MCF 10A (cell line): ENCODE results near the gene CCDC85C. TPM values are rescaled to one million over a fixed set of nuclear protein-coding genes. Genes with fewer than 3 reads are reported as not detected.

ENCODE experiments used
- Bru-seq: library from RNA; stranded (reverse); fragments of 400-500 nt; gene quantifications from one replicate; lab custom pipeline; 2021; lab: Mats Ljungman, UMichigan
- BruChase-seq, 2 experiments: library from RNA; stranded (reverse); fragments of 400-500 nt; gene quantifications; one replicate each; lab custom pipeline; 2021; lab: Mats Ljungman, UMichigan
- BruUV-seq: library from RNA; stranded (reverse); fragments of 400-500 nt; replicated peaks from 2 replicates; lab custom pipeline; 2021; lab: Mats Ljungman, UMichigan
- CTCF ChIA-PET: fragments of 300-600 bp; sonication (Branson Sonifier 250); formaldehyde crosslinking; extraction: SDS; loops from one replicate; lab custom pipeline; 2021; ENCODE audit warnings: antibody characterized with exemption, inconsistent platforms; lab: Yijun Ruan, JAX
- POLR2A ChIA-PET: fragments of 300-600, 350-650 bp; sonication (Branson Sonifier 250); formaldehyde crosslinking; extraction: SDS; loops from one replicate; lab custom pipeline; 2020; ENCODE audit warnings: antibody characterized with exemption, inconsistent platforms; lab: Yijun Ruan, JAX
- DNase-seq: peaks from one replicate; pipeline ENCODE4 v3.0.0-alpha.2; 2018; ENCODE audit not compliant: unreplicated experiment
- H3K27ac Mint-ChIP-seq: one replicate; pipeline ENCODE4 v1.8.0; 2022; ENCODE audit warnings: mild to moderate bottlenecking, low read depth, mixed read lengths; ENCODE audit not compliant: unreplicated experiment
- H3K27me3 Mint-ChIP-seq: one replicate; pipeline ENCODE4 v1.8.0; 2022; ENCODE audit warnings: mixed read lengths; ENCODE audit not compliant: insufficient read depth, unreplicated experiment
- H3K36me3 Mint-ChIP-seq: one replicate; pipeline ENCODE4 v1.8.0; 2022; ENCODE audit warnings: mild to moderate bottlenecking, moderate library complexity, mixed read lengths; ENCODE audit not compliant: insufficient read depth, unreplicated experiment
- H3K4me1 Mint-ChIP-seq: one replicate; pipeline ENCODE4 v1.8.0; 2022; ENCODE audit warnings: mixed read lengths; ENCODE audit not compliant: insufficient read depth, unreplicated experiment
- H3K4me3 Mint-ChIP-seq: one replicate; pipeline ENCODE4 v1.8.0; 2022; ENCODE audit warnings: mild to moderate bottlenecking, moderate library complexity, mixed read lengths; ENCODE audit not compliant: unreplicated experiment
- H3K9me3 Mint-ChIP-seq: one replicate; pipeline ENCODE4 v1.8.0; 2022; ENCODE audit warnings: mixed read lengths; ENCODE audit not compliant: unreplicated experiment
- CTCF ChIP-seq: fragments of 200-600 bp; IDR thresholded peaks from one replicate; pipeline ENCODE4 v1.8.0; 2022; ENCODE audit warnings: antibody characterized with exemption, mild to moderate bottlenecking; ENCODE audit not compliant: unreplicated experiment
- intact Hi-C: fragments of 100-400 bp; cut with micrococcal nuclease; formaldehyde crosslinking; loops from 2 replicates; pipeline ENCODE4 v1.14.1; 2022
- long read RNA-seq: library from polyadenylated mRNA; stranded (forward); transcript quantifications from one replicate; pipeline ENCODE4 v2.0.0, GENCODE V29; 2022
- total RNA-seq: library from RNA; stranded (reverse); gene quantifications from 2 replicates; pipeline ENCODE4 v1.2.3, GENCODE V29; 2022

CCDC85C gene
- total RNA-seq (19.1 and 29.9 TPM in 2 replicates), Bru-seq, nascent RNA (percentile 39 among the genes with signal in this experiment), BruChase-seq, experiment 1, labeled RNA remaining after a 6-hour chase (percentile 43 among the genes with signal in this experiment), BruChase-seq, experiment 2, labeled RNA remaining after a 2-hour chase (percentile 41 among the genes with signal in this experiment)
- long read RNA-seq, full-length matches to known transcripts: 19 of 31 reads
- long read RNA-seq, partial matches to known transcripts: 0 of 31 reads
- long read RNA-seq, other reads (novel, unspliced or antisense): 12 of 31 reads

GRCh38 chr14:99603471-99604277 lies at the start of gene CCDC85C:
Gene CCDC85C, minus strand, starts transcription at chr14:99604207. Its CDS starts 248 bp downstream, at chr14:99603959.
- H3K9me3 Mint-ChIP-seq: no peaks in the 10 kb centered on the region
- CTCF ChIA-PET: interaction anchor here (0.6 to 2.8 kb wide), 7 partner anchors 15 to 119 kb away, joined by 3 to 18 read pairs (median 3); no protein-coding TSS in a partner anchor
- H3K4me1 Mint-ChIP-seq: peaks cover 22% of the 10 kb centered on the region
- no peaks in the 10 kb centered on the region for H3K27me3 Mint-ChIP-seq
- POLR2A ChIA-PET: interaction anchor here (1.4 to 5.9 kb wide), 6 partner anchors 9 to 122 kb away, joined by 3 to 57 read pairs (median 6); partner anchors contain the start of genes CCNK, CYP46A1 and SETD3
- TF ChIP-seq CTCF: no peak
- no peaks in the 10 kb centered on the region for H3K36me3 Mint-ChIP-seq
- H3K4me3 Mint-ChIP-seq: peak within 1 kb of the TSS; percentile 73
- peak; percentile 24 for DNase-seq
- H3K27ac Mint-ChIP-seq: peak within 1 kb of the TSS; percentile 50
- intact Hi-C loops: loop anchor here (2.0 kb wide), 1 partner anchor 39 kb away; no protein-coding TSS in a partner anchor
- BruUV-seq: no TSS peak

GRCh38 chr14:99651953-99652746 lies 48.1 kb upstream of the CCDC85C start:
- H3K27me3 Mint-ChIP-seq: peaks cover under 1% of the 10 kb centered on the region
- no peak for TF ChIP-seq CTCF

DNA sequence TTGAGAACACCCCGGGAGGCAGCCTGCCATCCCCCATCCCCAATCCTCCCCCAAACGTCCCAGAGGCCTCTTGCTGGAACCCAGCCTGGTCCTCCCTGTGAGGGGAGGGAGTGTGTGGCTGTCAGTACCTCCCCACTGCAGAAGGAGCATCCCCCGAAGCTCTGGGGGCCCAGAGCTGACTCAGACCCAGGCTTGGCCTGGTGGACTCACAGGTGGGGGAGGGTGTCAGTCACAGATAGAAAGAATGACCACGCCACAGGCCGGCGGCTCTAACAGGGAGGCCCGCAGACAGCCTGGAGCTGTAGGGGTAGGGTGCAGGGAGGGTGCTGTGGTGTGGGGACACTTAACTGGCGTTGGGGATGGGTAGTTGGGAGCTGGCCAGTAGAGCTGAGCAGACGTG lies 46.2 kb upstream of the CCDC85C start:
- Mint-ChIP-seq H3K27me3 (no peaks in the 10 kb centered on the region), H3K4me3 (no peak overlapping the region), H3K36me3 (no peaks in the 10 kb centered on the region), H3K9me3 (no peaks in the 10 kb centered on the region), H3K27ac (no peak overlapping the region), H3K4me1 (peaks cover 14% of the 10 kb centered on the region)
- POLR2A ChIA-PET: no interaction called here
- no peak for DNase-seq
- no TSS peak for BruUV-seq
- intact Hi-C loops: no loop called here
- TF ChIP-seq CTCF: no peak
- CTCF ChIA-PET: interaction anchor here (0.6 to 1.5 kb wide), 3 partner anchors 12 to 333 kb away, joined by 3 to 8 read pairs (median 3); no protein-coding TSS in a partner anchor

More at GRCh38 chr14:99651953-99652746, 48.1 kb upstream of the CCDC85C start:
- no peaks in the 10 kb centered on the region for H3K36me3 Mint-ChIP-seq
- no TSS peak for BruUV-seq
- DNase-seq: no peak
- no peaks in the 10 kb centered on the region for H3K9me3 Mint-ChIP-seq
- intact Hi-C loops: no loop called here
- peaks cover 14% of the 10 kb centered on the region for H3K4me1 Mint-ChIP-seq
- ChIA-PET POLR2A (no interaction called here), CTCF (no interaction called here)
- no peak overlapping the region for H3K4me3 Mint-ChIP-seq
- H3K27ac Mint-ChIP-seq: no peak overlapping the region
